Endothelial cell of umbilical vein (primary cell): Measurements from ENCODE around the gene SLC12A7. TPM values are rescaled to one million over a fixed set of nuclear protein-coding genes. Genes with fewer than 3 reads are reported as not detected.

Experiments
- Bru-seq: library from RNA; stranded (reverse); fragments of 400-500 nt; gene quantifications from one replicate; lab custom pipeline; 2021; lab: Mats Ljungman, UMichigan
- BruChase-seq, 2 experiments: library from RNA; stranded (reverse); fragments of 400-500 nt; gene quantifications; one replicate each; lab custom pipeline; 2021; lab: Mats Ljungman, UMichigan
- BruUV-seq: library from RNA; stranded (reverse); fragments of 400-500 nt; replicated peaks from 2 replicates; lab custom pipeline; 2021; lab: Mats Ljungman, UMichigan
- CTCF ChIA-PET: fragments of 300-600, 350-600 bp; sonication (Branson Sonifier 250); formaldehyde crosslinking; loops from one replicate; lab custom pipeline; 2021; ENCODE audit warnings: antibody characterized with exemption, inconsistent platforms; lab: Charles Lee
- POLR2A ChIA-PET: fragments of 300-600, 350-600 bp; sonication (Branson Sonifier 250); formaldehyde crosslinking; loops from one replicate; lab custom pipeline; 2021; ENCODE audit warnings: antibody characterized with exemption, inconsistent platforms; lab: Charles Lee
- DNase-seq: peaks from one replicate; pipeline ENCODE4 v3.0.0-alpha.2; 2011; ENCODE audit warnings: low read depth, low spot score
- FAIRE-seq: peaks from 2 replicates; lab custom pipeline; 2011; peaks lifted over from hg19 to GRCh38; lab: Jason Lieb, UNC
- H2AFZ ChIP-seq: 2 replicates; pipeline ENCODE4 v1.6.0; 2012; ENCODE audit warnings: low read depth, low read length, control low read depth, inconsistent platforms
- H3K27ac ChIP-seq: 2 replicates; pipeline ENCODE4 v1.5.1; 2011; ENCODE audit warnings: low read depth, mild to moderate bottlenecking, control low read depth, low read length, moderate library complexity; ENCODE audit not compliant: insufficient read depth
- H3K27me3 ChIP-seq, 2 experiments: 2 replicates each; pipeline versions ENCODE4 v1.6.0 to v1.6.1; 2011; ENCODE audit warnings: low read length in 2 of 2, mixed read lengths in 1 of 2; ENCODE audit not compliant: control insufficient read depth in 2 of 2, insufficient read depth in 2 of 2
- H3K36me3 ChIP-seq, 2 experiments: 2 replicates in 1 of 2; 3 replicates in 1 of 2; pipeline ENCODE4 v1.5.1; 2011; ENCODE audit warnings: low read length in 2 of 2, mild to moderate bottlenecking in 1 of 2, moderate library complexity in 1 of 2; ENCODE audit not compliant: control insufficient read depth in 2 of 2, insufficient read depth in 2 of 2; ENCODE audit errors: extremely low read depth in 1 of 2
- H3K4me1 ChIP-seq: 3 replicates; pipeline ENCODE4 v1.5.1; 2011; ENCODE audit warnings: mild to moderate bottlenecking, low read length; ENCODE audit not compliant: control insufficient read depth, insufficient read depth; ENCODE audit errors: extremely low read depth
- H3K4me2 ChIP-seq: 2 replicates; pipeline ENCODE4 v1.6.1; 2011; ENCODE audit warnings: low read length, control low read depth, mixed read lengths; ENCODE audit not compliant: insufficient read depth
- H3K4me3 ChIP-seq, 3 experiments: fragments of 200-600 bp in 1 of 3; sonication (generic), shearing (Covaris generic) in 1 of 3; replicated peaks in 1 of 3; 2 replicates each; pipeline ENCODE4 v1.5.1; 2011 to 2016; ENCODE audit warnings: control low read depth in 3 of 3, low read length in 3 of 3, mild to moderate bottlenecking in 2 of 3, inconsistent platforms in 1 of 3, low read depth in 1 of 3, moderate library complexity in 1 of 3; ENCODE audit not compliant: insufficient read depth in 1 of 3
- H3K79me2 ChIP-seq: 2 replicates; pipeline ENCODE4 v1.6.0; 2012; ENCODE audit warnings: low read length, inconsistent platforms; ENCODE audit not compliant: control insufficient read depth, insufficient read depth
- H3K9ac ChIP-seq: replicated peaks from 2 replicates; pipeline ENCODE3; 2011; ENCODE audit warnings: low read length, control low read depth; ENCODE audit not compliant: insufficient read depth; ENCODE audit errors: extremely low read depth
- H3K9me1 ChIP-seq: replicated peaks from 3 replicates; pipeline ENCODE4 v1.6.0; 2011; ENCODE audit warnings: mild to moderate bottlenecking, low read length; ENCODE audit not compliant: control insufficient read depth, insufficient read depth; ENCODE audit errors: extremely low read depth
- H3K9me3 ChIP-seq: replicated peaks from 2 replicates; pipeline ENCODE4 v1.5.1; 2012; ENCODE audit warnings: low read length, inconsistent platforms; ENCODE audit not compliant: control insufficient read depth, insufficient read depth
- H4K20me1 ChIP-seq: replicated peaks from 2 replicates; pipeline ENCODE3; 2011; ENCODE audit warnings: mild to moderate bottlenecking, low read length; ENCODE audit not compliant: control insufficient read depth, insufficient read depth; ENCODE audit errors: extremely low read depth
- CTCF ChIP-seq, 2 donors: IDR thresholded peaks; 1 replicate in 1 of 2; 2 replicates in 1 of 2; pipeline ENCODE4 v1.5.1; 2011; ENCODE audit warnings: low read length in 2 of 2, mild to moderate bottlenecking in 2 of 2, moderate library complexity in 2 of 2, control low read depth in 1 of 2, inconsistent platforms in 1 of 2, low read depth in 1 of 2; ENCODE audit not compliant: insufficient read depth in 1 of 2; ENCODE audit errors: extremely low read depth in 1 of 2
- EZH2 ChIP-seq: IDR thresholded peaks from 2 replicates; pipeline ENCODE4 v1.6.1; 2012; ENCODE audit warnings: borderline replicate concordance, low read depth, mild to moderate bottlenecking, moderate library complexity, low read length, inconsistent platforms; ENCODE audit not compliant: severe bottlenecking
- GATA2 ChIP-seq: IDR thresholded peaks from 2 replicates; pipeline ENCODE4 v1.7.0; 2011; ENCODE audit warnings: low read depth, mild to moderate bottlenecking, moderate library complexity, mixed read lengths, low read length; ENCODE audit not compliant: insufficient read length, insufficient read depth
- JUN ChIP-seq: IDR thresholded peaks from 2 replicates; pipeline ENCODE4 v1.6.1; 2011; ENCODE audit warnings: borderline replicate concordance, low read depth; ENCODE audit not compliant: insufficient read length, insufficient read depth
- MYC ChIP-seq: IDR thresholded peaks from one replicate; pipeline ENCODE4 v1.6.1; 2011; ENCODE audit warnings: mild to moderate bottlenecking, low read depth, low read length
- POLR2A ChIP-seq: IDR thresholded peaks from 2 replicates; pipeline ENCODE4 v1.6.1; 2012; ENCODE audit warnings: low read depth, mild to moderate bottlenecking, control low read depth, low read length
- POLR2AphosphoS5 ChIP-seq: IDR thresholded peaks from 2 replicates; pipeline ENCODE4 v1.6.1; 2012; ENCODE audit warnings: low read depth, mild to moderate bottlenecking, control low read depth, low read length, moderate library complexity; ENCODE audit not compliant: insufficient read depth
- dilution Hi-C: fragments of 300-500 bp; cut with MboI; formaldehyde crosslinking; loops from one replicate; pipeline ENCODE4 v1.15.0; 2019; ENCODE audit warnings: low sequenced_read_pairs; ENCODE audit not compliant: extremely low pct_ligation_motif_present
- intact Hi-C: fragments of 100-400 bp; cut with micrococcal nuclease; formaldehyde crosslinking; loops from one replicate; pipeline ENCODE4 v1.10.0; 2022
- long read RNA-seq: library from polyadenylated mRNA; stranded (forward); transcript quantifications from one replicate; pipeline ENCODE4 v2.0.0, GENCODE V29; 2021
- polyA minus RNA-seq, 3 experiments: library from RNA; depleted of rRNA, polyadenylated mRNA; stranded (reverse); fragments of >200 nt; gene quantifications; 1 replicate in 1 of 3; 2 replicates in 2 of 3; pipeline ENCODE4 v1.2.3, GENCODE V29; 2011
- polyA plus RNA-seq, 4 experiments: library from polyadenylated mRNA; depleted of rRNA in 3 of 4; stranded (reverse) in 3 of 4; unstranded in 1 of 4; fragments of >200 nt; gene quantifications; 2 replicates each; pipeline versions ENCODE4 v1.2.1 to v1.2.3, GENCODE V29; 2011 to 2012; ENCODE audit warnings: missing spikeins in 1 of 4
- total RNA-seq: library from RNA; stranded (reverse); gene quantifications from 2 replicates; pipeline ENCODE4 v1.2.3, GENCODE V29; 2021

Gene SLC12A7
- total RNA-seq (28.7 and 38.8 TPM in 2 replicates), polyA plus RNA-seq (16.4 and 20.3 TPM in 2 replicates), polyA minus RNA-seq (23.3 and 25.7 TPM in 2 replicates), Bru-seq, nascent RNA (percentile 44 among the genes with signal in this experiment), BruChase-seq, experiment 1, labeled RNA remaining after a 6-hour chase (percentile 68 among the genes with signal in this experiment), BruChase-seq, experiment 2, labeled RNA remaining after a 2-hour chase (percentile 58 among the genes with signal in this experiment)
- polyA plus RNA-seq (2011; cell fraction: cytosol; rRNA removed), result 10.5 and 12.1 TPM in 2 replicates
- polyA plus RNA-seq (2011; cell fraction: nucleus; rRNA removed), result 58.8 and 64.9 TPM in 2 replicates
- polyA plus RNA-seq (2012), result 16.8 and 24.4 TPM in 2 replicates
- polyA minus RNA-seq (2011; cell fraction: cytosol; rRNA and poly(A)+ RNA removed), result 7.6 TPM
- 19.1 and 31.4 TPM in 2 replicates for polyA minus RNA-seq (2011; cell fraction: nucleus; rRNA and poly(A)+ RNA removed)
- long read RNA-seq, full-length matches to known transcripts, result 8 of 24 reads
- long read RNA-seq, partial matches to known transcripts, result 10 of 24 reads
- long read RNA-seq, other reads (novel, unspliced or antisense), result 6 of 24 reads

- Histone ChIP-seq H3K27me3 (no peaks in the 10 kb centered on the region), H3K4me1 (peaks cover 7% of the 10 kb centered on the region), H3K27ac (peak within 1 kb of the TSS; percentile 32), H3K79me2 (peaks cover 10% of the 10 kb centered on the region), H2AFZ (peak within 1 kb of the TSS; percentile 87), H3K9me1 (no peaks in the 10 kb centered on the region), H3K36me3 (no peaks in the 10 kb centered on the region), H3K9me3 (no peaks in the 10 kb centered on the region), H3K4me2 (peak within 1 kb of the TSS; percentile 75), H3K9ac (peak within 1 kb of the TSS; percentile 80), H3K4me3 (peak within 1 kb of the TSS; percentile 78 to 87 (median 79)), H4K20me1 (no peaks in the 10 kb centered on the region)
- dilution Hi-C loops, result no loop called here
- peak; percentile 37 for DNase-seq
- TF ChIP-seq EZH2 (no peak), POLR2AphosphoS5 (peak; percentile 63), GATA2 (no peak), MYC (no peak), JUN (no peak), POLR2A (peak; percentile 58), CTCF (IDR thresholded peaks at IDR 0.05; ENCODE audit: extremely low read depth in 1 of 2, insufficient read depth in 1 of 2, low read depth in 1 of 2, low read length in 2 of 2) (no peak)
- intact Hi-C loops, result no loop called here
- ChIA-PET CTCF (no interaction called here), POLR2A (no interaction called here)
- no TSS peak for BruUV-seq
- FAIRE-seq, result peak; percentile 21
Measured at GRCh38 chr5:1111727-1112289, at the start of gene SLC12A7. Gene SLC12A7 (minus strand): TSS chr5:1112063. CDS start chr5:1111991, 72 bp downstream.
